Stimulated activated CD4-positive, alpha-beta T cell treated with anti-CD3 and anti-CD28 coated beads, Interleukin-4, amount 100 ng/mL, for 4 hours (primary cell): Measurements from ENCODE around the gene NADK2.
"Not testable (repeated sequence)": the region's sequence is repeated elsewhere in the genome, so short reads cannot be mapped to it uniquely, and the experiment has no call there.

ENCODE experiments used
- DNase-seq, 2 experiments: peaks; one replicate each; pipeline ENCODE4 v3.0.0-alpha.2; 2020

The NADK2 gene, protein sequence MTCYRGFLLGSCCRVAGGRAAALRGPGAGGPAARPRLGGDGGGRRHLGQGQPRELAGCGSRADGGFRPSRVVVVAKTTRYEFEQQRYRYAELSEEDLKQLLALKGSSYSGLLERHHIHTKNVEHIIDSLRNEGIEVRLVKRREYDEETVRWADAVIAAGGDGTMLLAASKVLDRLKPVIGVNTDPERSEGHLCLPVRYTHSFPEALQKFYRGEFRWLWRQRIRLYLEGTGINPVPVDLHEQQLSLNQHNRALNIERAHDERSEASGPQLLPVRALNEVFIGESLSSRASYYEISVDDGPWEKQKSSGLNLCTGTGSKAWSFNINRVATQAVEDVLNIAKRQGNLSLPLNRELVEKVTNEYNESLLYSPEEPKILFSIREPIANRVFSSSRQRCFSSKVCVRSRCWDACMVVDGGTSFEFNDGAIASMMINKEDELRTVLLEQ

DNA sequence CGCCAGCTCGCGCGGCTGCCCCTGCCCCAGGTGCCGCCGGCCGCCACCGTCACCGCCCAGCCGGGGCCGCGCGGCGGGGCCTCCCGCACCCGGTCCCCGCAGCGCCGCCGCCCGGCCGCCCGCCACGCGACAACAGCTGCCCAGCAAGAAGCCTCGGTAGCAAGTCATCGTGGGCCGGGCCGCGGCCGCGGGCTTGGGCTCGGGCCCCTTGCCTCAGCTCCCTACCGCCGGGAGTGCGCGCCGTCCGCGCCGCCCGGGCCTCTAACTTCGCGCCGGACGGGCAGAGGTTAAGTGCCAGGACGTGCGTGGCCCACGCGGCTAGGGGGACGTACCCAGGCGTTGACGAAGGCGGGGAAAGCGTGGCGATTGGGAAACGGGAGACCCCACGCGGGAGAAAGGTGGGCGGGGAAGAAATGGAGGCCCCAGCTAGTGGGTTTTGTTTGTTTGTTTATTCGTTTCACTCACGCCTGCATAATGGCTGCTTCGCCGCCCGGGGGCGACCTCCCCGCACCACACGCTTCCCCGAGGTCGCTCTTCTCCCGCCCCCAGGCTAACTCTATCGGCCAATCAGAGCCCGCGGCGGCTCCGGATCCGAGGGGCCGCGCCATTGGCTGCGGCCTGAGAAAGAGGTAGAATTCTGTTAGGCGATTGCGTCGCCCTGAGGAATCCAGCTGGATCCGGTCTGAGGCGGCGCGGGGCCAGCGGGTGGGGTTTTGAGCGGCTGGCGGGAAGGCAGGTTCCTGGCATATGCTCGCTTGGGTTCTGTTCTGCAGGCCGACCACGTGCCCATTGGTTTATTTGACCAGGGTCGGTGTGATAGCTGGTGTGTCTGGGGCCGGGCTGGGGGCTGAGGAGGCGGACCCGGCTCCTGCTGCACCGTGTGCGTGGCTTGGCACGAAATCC is at the start of gene NADK2:
NADK2 (minus strand) TSS at position 295 of the 903 bp plus-strand sequence; CDS start at position 168, 127 bp downstream.
- DNase-seq: peak; percentile 83 to 91

DNA sequence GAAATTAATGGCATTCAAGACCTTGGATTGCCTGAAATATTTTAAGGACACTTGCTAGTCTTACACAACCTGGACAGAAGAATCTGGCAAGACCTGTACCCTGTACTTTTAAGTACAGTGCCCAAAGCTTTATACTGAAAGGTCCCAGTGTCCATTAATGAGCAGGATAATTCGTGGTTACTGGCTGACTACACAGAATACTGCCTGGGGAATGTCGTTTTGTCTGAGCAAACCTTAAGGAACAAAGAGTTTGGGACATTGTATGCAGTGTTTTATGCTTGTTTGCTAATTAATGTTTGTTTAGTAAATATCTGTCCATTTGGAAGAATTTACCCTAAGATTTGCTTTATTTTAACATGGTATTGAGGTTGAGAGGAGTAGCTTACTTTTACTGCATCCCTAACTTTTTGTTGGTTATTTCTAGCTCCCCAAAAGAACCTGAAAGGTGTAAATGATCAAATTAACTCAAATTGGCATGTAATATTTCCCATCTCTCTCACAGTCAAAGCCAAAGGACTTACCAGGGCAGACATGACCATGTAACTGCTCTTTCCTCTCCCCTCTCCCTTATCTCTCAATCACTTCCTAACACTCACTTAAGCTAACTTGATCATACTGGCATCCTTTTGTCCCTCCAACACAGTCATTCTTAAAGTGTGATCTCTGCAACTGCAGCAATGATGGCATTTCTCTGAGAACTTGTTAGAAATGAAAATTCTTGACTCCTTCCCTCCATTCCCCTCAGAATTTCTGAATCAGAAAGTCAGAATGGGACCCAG is 44.3 kb upstream of the NADK2 start:
- DNase-seq: no peak

DNA sequence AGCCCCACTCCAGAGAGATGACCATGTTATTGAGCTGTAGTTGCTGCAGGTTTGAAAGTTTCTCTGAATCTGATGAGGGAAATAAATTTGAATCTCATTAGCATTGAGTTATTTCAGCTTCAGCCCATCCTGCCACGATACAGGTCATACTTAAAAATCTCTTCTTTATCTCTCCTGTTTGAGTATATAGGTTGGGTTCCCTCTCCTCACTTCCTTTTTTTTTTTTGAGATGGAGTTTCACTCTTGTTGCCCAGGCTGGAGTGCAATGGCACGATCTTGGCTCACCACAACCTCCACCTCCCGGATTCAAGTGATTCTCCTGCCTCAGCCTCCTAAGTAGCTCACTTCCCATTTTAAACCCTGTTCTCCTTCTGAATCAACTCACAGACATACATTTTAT is 42.0 kb upstream of the NADK2 start:
- DNase-seq: not testable (repeated sequence)

DNA sequence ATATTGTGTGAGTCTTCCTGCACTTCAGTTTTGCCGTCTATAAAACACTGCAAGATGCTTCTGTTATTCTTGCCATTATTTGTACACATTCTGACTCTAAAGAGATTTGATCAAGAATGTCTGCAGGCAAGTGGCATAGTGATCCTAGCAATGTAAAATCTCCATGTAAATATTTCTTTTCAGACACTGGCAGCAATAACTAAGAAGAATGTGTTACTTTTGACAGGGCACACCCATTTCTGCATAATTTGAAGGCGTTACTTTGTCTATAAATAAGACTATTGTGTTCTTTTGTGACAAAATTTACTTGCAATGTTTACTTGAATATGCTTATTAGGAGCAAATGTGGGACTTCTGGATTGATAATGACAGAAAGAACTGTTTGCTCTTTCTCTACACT is 39.9 kb upstream of the NADK2 start:
- DNase-seq: no peak

DNA sequence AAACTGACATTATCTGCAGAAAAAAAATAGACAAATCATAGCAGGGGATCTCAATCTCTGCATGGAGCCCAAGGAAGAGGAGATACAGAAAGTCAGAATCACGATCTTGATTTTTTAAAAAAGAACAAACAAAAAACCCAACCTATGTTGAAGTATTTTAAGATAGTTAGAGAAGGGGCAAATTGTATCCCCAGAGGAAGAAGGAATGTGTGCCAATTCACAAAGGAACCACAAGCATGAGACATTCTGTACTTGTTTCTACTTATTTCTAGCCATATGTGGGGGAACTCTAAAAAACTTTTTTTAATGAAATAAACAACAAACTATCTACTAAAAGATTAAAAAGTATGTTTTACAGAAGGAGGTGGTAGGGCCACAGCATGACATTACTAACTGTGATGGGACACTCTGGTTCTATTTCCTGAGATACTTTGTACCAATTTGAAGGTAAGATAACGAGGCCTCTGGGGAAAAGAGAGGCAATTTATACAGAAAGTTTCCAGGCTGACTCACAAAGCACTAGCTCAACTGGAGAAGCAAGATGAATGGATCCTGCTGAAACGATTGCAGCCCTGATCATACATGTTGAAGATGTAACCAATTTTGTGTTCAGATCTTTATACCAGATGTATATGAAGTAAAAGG is 37.5 kb upstream of the NADK2 start:
- DNase-seq: no peak

DNA sequence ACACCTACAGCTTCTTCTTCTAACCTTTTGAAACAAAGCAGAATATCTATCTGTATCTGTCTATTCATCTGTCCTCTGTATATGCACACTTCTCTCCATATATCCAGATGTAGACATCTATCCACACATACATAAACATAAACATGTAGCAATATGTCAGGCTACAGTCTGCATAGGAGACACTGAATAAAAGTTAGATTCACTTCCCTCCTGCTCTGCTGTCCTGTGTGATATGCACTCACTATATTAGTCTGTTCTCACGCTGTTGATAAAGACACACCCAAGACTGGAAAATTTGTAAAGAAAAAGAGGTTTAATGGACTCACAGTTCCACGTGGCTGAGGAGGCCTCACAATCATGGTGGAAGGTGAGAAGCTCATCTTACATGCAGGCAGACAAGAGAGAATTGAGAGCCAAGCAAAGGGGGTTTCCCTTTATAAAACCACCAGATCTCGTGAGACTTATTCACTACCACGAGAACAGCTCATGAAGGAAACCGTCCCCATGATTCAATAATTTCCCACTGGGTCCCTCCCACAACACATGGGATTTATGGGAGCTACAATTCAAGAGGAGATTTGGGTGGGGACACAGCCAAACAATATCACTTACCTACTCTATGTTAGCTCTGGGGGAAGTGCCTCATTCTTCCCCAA is 35.9 kb upstream of the NADK2 start:
- DNase-seq: no peak

DNA sequence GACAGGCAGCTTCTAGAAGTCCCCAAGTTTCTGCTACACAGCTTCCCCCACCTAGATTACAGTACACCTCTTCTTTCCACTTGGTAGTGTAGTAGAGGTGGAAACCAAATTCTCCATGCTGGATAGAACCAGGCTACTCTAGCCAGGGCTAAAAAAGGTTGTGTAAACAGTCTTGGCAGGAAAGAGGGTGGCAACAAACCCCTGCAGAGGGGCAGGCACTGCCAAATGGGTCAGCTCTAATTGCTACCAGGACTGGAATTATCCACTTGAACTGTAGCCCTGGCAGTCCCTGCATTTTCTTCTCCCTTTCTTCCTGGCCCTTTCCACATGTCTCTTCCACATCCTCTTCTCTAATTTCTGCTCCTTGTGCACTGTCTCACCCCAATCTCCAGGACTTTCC is 35.1 kb upstream of the NADK2 start:
- no peak for DNase-seq

DNA sequence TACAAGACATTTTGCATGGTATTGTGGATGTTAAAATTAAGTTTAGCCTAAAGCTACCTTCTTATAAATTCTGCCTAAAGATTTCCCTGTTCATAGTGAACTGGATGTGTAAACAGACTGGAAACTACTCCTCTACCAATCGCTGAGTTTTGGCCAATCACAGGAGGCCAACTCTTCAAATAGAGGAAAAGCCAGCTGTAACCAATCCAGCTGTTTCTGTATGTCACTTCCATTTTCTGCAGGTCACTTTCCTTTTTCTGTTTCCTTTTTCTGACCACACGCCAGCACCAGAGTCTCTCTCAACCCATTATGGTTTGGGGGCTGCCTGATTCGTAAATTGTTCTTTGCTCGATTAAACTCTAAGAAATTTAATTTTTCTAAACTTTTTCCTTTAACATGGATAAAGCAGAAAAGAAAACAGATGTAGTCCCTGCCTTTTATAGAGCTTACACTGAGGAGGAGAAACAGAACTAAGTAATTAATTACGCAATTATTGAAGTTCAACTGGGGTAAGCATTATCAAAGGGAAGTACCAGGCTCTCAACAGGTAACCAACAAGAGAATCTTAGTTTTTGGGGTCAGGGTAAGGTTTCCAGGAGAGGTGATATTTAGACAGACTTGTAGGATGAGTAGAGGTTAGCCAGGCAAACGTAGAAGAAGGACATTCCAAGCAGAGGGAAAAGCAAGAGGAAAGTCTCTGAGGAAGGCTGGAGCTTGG is 32.2 kb upstream of the NADK2 start:
- DNase-seq: no peak

DNA sequence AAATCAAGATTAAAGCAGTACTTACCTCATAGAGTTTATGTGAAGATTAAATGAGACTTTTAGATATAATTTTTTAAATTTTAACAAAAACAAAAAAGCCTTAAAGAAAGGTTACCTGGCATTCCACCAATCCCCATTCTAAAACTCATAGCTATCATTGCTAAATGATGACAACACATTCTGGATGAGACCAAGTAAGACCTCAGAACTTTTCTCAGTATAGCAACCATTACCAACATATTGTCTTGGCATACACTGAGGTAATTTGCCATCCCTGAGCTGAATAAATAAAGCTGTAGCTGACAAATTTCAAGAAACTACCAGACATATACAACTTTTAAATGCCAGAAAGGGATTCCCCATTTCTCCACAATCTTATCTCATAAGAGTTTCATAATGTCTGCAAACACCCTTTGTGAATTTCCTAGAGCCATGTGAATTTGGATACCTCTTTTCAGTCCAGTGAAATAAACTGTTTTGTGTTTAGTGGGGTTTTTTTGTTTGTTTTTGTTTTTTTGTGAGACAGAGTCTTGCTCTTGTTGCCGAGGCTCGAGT is 30.5 kb upstream of the NADK2 start:
- DNase-seq: no peak

DNA sequence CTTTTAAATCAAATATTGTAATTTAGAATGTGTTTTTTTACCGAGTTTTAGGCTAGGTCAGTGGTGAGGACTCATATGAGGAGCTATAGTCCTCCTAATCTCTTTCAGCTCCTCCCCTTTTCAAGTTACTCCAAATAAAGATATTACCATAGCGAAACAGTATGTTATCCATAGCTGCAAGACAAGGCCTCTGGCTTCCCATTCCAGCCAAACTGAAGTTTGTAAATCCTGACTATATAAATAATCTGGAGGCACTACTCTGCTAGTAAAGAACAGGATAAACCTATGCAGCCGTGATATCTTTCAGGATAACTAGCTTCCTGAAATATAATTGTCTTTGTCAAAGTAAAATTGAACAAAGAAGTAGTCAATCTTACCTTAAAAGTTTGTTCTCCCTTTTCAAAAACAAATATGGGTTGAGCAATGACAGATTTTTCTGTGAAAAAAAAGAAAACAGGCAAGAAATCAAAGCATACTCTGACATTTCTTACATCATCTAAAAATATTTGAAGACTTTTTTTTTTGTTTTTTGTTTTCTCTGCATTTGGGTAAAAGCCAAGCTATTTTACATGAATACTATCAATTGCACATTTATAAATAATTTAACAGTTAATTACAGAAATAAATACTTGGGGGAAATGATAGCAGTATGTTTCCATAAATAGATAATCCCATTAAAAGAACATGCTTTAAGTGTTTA is 29.3 kb upstream of the NADK2 start:
- DNase-seq: no peak

DNA sequence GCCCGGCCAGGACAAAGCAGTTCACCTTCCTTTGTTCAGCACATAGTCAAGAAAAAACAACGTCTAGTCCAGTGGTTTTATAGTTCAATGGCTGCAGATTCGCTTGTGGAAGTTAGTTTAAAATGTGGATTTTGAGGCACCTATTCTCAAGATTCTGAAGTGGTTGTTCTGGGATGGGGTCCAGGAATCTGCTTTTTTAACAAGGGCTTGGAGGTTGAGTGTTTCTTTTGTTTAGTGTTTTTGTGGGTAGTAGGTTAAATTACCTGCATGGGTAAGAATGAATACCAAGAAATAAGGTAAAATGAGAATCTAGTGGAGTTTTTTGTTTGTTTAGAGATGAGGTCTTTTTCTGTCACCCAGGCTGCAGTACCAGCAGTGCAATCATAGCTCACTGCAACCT is 28.4 kb upstream of the NADK2 start:
- no peak for DNase-seq

DNA sequence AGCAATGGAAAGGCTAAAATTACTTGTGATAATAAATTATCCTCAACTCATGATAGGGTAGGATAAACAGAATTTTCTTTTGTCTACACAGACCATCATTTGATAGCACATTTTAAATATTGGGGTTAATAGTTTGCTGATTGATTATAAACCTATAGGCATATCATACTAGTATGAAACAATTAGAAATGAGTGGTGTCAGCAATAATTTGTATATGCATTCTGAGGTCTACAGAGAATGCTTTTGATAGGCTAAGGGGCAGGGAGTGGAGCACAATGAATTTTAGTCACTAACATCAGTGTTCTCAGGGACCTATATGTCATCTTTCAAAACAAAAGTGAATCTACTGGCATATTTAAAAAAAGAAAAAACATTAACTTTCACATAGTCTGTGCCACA is 27.8 kb upstream of the NADK2 start:
- no peak for DNase-seq

DNA sequence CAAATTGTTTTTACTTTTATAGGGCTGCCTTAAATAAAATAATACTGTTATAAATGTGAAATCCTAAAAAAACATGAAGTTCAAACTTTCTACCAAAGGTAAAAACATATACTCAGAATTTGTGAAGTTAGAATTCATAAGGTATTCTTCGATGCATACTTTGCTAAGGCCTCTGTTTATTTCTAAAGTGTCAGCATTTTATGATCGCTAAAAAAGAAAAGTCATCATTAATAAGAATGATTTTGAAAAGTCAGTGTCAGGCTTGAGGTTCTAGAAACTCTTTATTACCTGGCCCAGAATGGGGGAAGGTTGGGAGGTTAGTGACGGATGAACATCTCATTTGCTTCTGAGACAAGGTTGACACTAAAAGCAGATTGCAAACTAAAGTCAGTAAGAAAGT is 26.2 kb upstream of the NADK2 start:
- no peak for DNase-seq

DNA sequence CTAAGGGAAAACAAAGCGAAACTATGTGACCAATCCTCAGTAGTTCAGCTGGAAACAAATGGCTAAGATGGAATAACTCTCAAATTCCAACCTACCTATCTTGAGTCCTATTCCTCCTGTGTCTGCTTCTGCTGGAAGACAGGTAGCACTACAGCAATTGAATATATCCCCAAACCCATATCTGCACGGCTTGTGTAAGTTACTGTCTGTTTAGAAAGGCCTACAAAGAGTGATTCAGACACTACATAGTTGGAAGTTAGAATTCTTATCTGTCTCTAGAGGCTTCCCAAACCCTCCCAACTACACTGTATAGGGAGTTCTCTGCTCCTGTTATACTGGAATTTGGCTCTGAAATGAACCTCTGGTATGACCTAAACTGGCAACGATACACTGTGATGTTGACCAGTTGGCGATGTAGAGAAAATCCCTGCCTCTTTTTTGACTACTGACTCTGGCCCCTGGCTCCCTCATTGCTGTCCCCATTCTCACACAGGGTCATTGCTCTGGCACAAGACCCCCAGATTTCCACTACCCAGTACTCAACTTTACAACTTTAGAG is 22.6 kb upstream of the NADK2 start:
- DNase-seq: no peak

DNA sequence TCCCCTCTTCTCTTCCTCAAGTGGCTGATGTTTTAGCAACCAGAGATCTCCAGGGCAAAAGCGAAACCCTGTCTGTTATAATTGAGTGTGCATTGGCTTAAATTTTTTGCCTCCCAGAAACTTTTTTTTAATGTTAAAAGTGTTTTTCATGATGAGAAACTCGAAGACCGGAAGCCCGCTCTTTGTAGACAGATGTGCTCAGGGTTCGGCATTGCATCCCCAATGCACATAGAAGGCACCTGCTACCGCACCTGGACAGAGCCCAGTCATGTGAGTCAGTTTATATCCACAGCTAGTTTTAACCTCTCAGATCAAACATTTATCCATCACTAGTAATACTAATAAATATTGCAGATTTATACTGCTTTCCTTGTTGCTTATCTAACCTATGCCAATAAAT is 19.5 kb upstream of the NADK2 start:
- DNase-seq: no peak

DNA sequence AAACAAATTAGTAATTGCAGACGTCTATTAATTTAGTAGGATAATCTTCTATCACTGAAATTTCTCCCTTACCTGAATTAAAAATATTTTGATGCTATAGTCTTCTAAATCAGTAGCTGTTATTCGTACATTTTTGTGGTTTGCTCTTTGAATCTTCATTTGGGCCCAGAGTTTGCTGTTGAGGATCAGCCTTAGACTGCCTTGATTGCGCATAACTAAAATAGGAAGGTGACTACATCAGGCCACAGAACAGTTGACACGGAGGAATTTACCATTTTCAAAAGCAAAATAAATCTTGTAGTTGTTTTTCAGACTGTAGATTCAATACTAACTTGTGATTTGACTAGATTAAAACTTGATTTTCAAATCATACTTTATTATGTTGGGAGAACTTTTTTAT is 11.8 kb upstream of the NADK2 start:
- no peak for DNase-seq

DNA sequence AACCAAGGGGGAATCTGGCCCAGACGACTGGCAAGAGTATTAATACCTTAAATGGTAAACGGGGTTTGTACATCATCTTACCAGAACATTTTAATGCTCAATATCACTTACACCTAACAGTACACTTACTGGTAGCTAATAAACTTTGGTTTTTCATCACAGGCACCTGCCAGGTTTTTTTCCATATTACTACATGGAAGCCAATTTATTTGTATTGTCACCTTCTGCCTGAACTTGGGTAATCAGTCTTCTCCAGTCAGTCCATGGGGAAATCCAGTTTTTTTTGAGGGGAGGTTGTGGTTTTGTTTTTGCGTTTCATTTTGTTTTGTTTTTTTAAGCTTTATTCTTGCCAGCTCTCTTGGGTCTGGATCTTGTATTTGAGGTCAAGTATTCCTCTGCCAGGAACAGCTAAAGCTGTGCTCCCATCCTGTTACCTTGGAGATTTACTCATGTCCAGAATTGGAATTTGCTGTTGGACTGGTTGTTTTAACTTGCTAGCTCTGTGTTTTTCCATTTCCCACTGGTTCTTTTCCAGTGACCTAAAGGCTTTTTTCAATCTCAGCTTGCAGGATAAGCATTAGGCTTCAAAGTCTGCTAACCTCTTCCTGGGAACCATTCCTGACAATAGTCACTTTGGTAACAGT is 11.1 kb upstream of the NADK2 start:
- no peak for DNase-seq

DNA sequence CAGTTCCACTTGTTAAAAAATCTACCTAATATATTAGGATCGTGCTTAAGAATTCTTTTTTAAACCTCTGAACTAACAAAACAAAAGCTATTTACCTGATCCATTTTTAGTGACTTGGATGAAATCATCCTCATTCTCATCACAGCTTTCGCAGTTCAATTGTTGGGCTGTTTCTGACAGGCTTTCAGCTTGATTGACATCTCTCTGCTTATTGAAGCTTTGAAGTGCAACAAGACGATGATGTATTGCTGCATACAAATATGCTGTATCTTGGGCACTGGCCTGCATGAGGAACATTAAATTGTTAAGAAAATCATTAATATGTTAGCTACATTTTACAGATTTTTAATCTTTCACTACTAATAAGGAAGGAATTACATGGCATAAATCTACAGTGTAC is 9.5 kb upstream of the NADK2 start:
- no peak for DNase-seq

DNA sequence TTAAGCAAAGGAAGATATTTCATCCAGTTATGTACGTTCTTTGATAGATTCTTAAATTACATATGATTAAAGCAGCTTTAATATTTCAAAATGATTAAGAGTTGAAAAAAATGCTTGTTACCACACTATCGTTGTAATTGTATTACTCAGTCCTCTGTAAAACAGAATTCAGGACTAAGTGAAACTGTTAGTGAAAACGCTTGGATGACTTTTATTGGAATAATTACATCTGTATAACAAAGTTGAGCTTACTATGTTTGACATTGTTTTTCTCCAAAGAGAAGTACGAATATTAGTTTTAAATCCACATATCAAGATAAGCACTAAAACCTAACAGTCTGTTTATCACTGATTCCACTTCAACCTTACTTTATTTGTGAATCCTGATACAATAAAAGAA is 8.7 kb upstream of the NADK2 start:
- DNase-seq: no peak
